Fibroblast of peridontal ligament (primary cell): ENCODE results near the gene SNX30.

Source experiments
- DNase-seq: peaks from one replicate; pipeline ENCODE4 v3.0.0-alpha.2; 2010; ENCODE audit errors: extremely low read depth

Gene SNX30

DNA sequence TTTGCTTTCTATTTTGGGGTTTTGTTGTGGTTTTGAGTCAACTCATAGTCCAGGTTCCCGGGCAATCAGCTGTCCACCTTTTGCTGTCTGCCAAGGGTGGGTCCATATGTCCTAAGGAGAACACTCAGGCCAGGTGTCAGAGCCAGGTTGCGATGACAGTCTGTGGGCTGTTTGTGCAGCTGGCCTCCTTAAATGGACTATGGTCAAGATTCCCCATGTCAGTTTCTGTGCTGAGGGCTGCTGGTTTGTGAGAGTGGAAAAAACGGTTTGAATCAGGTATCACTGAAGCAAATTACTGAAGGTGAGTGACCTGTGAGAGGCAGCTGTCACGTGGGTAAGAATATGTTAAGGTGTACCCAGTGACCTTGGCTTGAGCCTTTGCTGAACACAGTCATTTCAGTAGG, 33.0 kb downstream of the SNX30 start:
- DNase-seq: no peak

DNA sequence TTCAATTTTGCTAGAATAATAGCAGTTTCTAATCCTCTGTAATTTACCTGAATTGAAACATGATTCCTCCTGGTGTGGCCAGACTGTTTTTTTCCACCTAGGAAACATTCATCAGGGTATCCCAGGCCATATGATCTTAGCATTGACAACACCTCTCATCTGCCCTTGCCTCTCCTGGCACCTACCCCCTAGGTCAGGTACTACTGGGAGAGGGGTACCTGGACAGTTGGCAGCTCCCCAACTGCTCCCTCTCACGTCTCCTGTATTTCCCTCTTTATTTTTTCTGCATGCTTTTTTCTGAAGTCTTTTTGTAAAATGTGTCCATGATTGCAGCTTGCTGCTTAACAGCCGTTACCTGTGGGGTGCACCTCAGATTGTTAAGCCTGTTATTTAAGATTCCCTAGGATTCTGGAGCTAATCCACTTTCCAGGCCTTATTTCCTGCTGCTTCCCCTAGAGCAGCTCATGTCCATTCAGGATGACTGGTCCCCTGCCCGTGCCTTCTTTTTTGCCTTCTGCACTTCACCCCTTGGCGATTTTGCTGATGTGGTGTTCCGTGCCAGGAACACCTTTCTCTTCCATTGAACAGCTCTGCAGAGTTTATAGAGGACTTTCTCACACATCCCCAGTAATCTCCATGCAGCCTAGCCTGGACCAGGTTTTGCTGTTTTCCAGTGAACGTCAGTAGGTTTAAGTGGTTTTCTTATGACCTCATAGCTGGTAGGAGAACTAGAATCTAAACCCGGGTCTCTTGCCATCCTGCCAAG, 33.6 kb downstream of the SNX30 start:
- DNase-seq: peak; percentile 29

GRCh38 chr9:112785986-112786385, 35.4 kb downstream of the SNX30 start:
- DNase-seq: no peak

DNA sequence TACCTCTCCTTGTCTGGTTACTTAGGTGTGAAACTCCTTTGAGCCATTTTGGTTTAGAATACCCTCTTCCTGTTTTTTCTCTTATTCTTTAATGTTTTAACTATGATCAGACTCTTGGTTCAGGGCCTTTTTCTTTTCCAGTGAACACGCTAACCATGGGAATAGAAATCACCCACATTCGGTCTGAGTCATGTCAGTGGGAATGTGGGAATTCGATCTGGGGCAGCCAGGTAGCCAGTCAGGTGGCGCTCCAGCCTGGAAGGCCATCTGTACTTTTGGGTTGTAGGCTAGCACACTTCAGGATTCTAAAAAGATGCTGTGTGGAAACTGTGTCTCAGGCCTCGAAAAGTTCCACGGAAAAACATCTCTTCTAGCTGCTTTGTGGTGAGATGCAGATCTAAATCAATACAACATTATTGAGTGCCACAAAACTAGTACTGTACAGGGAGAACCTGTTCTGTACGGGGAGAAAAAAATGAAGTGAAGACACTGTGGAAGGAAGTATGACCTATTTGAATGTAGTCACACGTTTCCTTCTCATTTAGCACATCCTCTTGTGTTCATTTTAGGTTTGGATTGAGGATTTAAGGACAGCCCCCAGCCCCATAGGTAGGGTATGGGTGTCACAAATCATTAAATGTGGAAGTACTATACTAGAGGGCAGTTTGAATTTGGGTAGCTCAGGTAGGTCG, 36.4 kb downstream of the SNX30 start:
- no peak for DNase-seq

GRCh38 chr9:112787978-112788377, 37.4 kb downstream of the SNX30 start:
- no peak for DNase-seq

GRCh38 chr9:112789473-112789872, 38.9 kb downstream of the SNX30 start:
- peak; percentile 54 for DNase-seq

- DNase-seq: no peak
Measured at GRCh38 chr9:112789891-112790774, 39.6 kb downstream of the SNX30 start.

DNA sequence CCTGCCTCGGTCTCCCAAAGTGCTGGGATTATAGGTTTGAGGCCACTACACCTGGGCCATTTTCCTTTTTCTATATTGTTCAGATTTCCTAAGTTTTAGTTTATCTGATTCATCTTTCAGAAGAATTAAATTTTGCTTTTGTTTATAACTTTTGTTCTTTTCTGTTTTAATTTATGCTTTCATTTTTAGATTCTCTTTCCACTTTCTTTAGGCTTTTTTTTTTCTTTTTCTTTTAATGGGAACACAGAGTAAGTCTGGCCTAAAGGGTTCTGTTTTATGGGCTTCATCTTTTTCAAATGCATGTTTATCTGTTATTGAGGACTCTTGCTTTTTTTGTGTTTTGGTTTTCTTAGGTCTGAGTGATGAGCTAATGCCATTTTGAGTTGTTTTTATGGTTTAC, 42.1 kb downstream of the SNX30 start:
- DNase-seq: no peak

DNA sequence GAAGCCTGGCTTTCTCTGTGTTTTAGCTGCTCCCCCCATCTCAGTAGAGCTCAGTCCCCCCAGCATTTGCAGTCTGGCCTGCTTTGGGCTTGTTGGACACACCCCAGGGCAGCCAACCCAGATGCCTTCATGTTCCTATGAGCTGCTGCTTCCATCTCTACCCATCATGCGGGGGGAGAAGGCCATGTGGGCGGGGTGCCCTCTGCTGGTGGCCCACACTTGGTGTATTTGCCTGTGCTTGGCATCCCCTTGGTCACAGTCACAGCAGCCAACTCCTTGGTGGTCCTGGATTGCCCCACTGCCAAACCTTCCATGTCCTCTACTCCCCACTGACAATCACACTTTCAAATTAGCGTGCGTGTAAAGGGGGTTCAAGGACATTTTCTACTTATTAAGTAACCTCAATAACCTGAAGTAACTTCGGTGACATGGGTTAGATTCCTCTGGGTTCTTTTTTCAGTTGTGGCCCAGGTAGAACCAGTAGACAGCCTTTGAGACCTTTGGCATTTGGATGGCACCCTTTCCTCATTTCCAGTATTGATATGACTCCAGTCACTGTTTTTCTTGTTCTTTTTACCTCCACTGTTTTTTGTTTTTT, 42.8 kb downstream of the SNX30 start:
- DNase-seq: peak; percentile 48

GRCh38 chr9:112794731-112795130, 44.2 kb downstream of the SNX30 start:
- DNase-seq: no peak

DNA sequence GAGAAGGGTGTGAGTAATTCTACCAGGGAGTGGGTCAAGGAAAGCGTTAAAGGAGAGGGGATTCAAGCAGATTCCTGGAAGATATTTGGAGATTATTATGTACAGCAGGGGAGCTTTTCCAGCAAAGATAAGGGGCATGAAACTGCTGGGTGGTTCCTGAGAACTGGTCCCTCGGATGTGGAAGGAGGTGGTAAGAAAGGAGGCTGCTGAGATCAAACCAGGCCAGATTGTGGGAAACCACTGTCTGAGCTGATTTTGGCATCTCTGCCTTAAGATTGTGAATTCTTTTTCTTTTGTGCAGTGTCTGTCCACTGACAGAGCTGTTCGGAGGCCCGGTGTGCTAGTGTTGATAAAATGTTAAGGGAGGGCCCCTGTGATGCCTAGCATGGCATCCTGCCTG, 45.4 kb downstream of the SNX30 start:
- no peak for DNase-seq

DNA sequence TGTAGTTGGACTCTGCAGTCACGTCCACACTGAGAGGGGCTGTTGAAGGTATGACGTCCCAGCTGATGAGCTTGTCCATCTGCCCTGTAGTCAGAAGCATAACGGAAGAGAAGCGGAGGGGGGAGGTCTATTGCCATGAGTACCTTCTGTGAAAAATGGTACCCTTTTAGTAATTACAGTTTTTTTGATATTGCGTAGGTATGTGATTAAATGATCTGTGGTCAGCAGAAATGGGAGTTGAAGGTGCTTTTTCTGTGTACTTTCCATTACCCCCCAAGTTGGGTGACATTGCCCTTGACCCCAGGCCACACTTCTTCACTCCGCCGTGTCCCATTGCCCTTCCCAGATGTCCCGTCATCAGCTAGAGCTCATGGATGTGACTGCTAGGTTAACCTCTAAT, 45.9 kb downstream of the SNX30 start:
- DNase-seq: no peak

DNA sequence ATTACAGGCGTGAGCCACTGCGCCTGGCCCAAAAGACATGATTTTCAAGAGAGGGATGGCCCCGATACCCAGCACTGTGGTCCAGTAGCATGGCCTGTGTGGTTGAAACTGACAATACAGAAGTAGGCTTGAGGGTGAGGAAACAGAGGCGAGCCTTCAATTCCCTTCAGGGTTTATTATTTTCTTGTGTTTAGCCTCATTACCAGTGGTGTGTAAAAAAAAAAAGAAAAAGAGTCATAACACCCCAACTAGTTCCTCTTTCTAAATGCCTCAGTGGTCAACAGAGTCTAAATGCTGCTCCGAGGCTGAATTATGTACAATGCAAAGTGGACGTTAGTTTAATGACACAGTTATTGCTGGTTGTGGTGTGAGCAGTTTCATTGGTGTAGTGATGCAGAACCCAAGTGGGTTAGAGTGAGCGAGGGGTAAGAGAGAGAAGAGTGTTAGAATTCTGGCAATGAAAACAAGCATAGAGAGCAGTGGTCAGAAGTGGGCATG, 58.8 kb downstream of the SNX30 start:
- no peak for DNase-seq

- DNase-seq: no peak
Measured at GRCh38 chr9:112809906-112810305, 59.3 kb downstream of the SNX30 start.

DNA sequence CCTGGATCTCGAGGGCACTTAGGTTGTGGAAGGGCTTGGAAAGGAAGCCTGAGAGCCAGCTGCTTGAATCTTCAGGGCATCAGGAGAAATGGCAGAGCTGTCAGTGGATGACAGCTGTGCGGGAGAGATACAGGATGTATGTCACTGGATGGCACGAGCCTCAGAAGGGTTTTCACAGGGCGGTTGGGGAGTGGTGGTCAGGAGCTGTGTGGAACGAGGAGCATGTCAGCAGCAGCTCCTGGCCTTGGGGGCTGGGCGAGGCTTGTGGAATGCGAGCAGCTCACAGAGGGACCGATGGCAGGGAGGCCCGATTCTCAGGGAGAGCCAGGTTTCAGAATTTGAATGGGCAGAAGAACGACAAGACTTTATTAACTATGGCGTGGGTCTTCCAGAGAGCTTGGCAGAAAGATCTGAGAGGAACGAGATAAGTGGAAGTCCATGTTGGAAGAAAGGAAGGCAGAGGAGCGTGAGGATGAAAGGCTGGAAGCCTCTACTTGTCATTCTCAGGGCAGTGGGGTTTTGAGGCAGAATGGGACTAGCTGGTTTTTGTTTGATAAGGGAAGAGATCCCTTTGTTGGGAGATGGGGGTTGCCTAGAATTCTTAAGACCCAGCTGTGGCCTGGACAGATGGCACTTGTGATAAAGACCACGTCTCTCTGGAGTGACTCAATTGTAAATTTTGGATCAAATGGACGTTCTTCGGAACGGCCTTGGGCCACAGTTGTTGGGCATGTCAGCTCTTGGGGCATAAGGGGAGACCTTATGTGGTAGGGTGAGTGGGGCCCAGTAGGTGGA, 60.3 kb downstream of the SNX30 start:
- DNase-seq: no peak

- DNase-seq: no peak
Measured at GRCh38 chr9:112811518-112811917, 61.0 kb downstream of the SNX30 start.

DNA sequence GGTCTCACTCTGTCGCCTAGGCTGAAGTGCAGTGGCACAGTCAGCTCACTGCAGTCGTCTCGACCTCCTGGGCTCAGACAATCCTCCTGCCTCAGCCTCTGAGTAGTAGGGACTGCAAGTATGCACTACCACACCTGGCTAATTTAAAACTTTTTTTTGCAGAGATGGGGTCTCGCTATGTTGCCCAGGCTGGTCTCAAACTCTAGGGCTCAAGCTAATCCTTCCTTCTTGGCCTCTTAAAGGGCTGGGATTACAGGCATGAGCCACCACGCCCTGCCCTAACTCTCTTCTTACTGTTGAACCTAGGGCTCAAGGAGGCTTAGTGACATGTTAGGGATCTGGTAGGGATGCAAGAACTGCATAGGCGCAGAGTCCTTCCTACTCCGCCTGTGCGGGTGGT, 65.3 kb downstream of the SNX30 start:
- no peak for DNase-seq

DNA sequence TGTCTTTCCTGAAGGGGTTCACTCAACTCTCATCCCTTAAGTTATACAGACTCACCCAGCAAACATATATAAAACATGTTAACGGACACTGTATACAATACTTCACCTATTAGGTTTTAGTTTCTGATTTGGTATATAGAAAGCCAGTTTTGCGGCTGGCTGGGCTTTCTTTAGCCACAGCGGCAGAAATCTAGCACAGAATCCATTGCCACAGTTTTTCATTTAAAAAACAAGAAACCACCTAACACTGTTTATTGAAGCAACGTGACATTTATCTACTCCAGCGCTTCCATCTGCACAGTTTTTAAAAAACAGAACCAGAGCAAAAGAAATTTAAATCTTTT, 67.3 kb downstream of the SNX30 start:
- no peak for DNase-seq

DNA sequence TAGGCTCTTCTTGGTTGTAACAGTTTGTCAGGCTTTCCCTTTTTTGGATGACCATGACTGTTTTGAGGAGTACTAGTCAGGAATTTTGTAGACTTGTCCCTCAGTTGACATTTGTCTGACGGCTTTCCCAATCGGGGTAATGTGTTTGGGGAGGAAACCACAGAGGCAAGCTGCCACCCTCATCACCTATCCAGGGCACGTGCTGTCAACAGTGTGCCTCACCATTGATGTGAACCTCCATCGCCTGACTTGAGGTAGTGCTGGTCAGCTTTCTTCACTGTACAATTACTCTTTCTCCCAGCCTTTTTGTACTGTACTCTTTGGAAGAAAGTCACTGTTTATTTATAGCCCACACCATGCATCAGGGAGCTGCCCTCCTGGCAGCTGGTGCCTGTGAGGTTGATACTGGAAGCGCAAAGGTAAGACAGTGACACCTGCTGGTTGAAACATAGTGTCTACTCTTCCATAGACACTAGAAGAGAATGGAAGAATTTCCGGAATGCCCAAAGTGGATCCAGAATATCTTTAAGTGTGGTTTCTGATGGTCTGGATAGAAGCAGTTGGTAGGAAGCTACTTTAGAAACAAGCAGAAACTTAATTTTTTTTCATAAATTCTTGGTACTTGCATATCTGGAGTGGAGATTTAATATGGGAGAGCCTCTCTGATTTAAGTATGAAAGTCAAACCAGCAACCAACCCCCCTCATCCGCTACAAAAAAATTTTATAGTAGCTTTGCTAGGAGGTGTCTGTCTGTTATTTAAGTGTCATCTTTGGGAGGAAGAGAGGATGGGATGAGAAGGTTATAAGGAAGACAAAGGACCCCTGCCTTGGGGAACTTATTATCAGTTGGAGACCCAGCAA, 69.3 kb downstream of the SNX30 start:
- DNase-seq: peak; percentile 87

- peak; percentile 84 for DNase-seq
Measured at GRCh38 chr9:112820881-112821280, 70.3 kb downstream of the SNX30 start.
